GM23338 (cell line): Measurements from ENCODE around the gene CDH4. TPM values are rescaled to one million over a fixed set of nuclear protein-coding genes. Genes with fewer than 3 reads are reported as not detected.

Source experiments
- ATAC-seq: fragments of 200-7000 bp; cut with Tn5 transposase; 3 replicates; pipeline ENCODE4 v1.9.1; 2020
- DNase-seq: peaks from one replicate; pipeline ENCODE4 v3.0.0-alpha.2; 2015; ENCODE audit warnings: low spot score
- H2AFZ ChIP-seq: fragments of 200-600 bp; sonication (generic); 2 replicates; pipeline ENCODE4 v1.8.0; 2016; ENCODE audit warnings: antibody characterized with exemption, mild to moderate bottlenecking, moderate library complexity
- H3F3A ChIP-seq: fragments of 200-600 bp; sonication (generic); replicated peaks from 2 replicates; pipeline ENCODE4 v1.8.0; 2017; ENCODE audit warnings: antibody characterized with exemption, mixed run types, low read depth
- H3K27ac ChIP-seq: fragments of 200-600 bp; sonication (generic); 2 replicates; pipeline ENCODE4 v1.6.1; 2016; ENCODE audit warnings: low read depth
- H3K27me3 ChIP-seq: fragments of 200-600 bp; sonication (generic); 2 replicates; pipeline ENCODE4 v1.8.0; 2016; ENCODE audit warnings: mild to moderate bottlenecking, mixed run types, moderate library complexity; ENCODE audit not compliant: insufficient read depth
- H3K36me3 ChIP-seq: fragments of 200-600 bp; sonication (generic); 2 replicates; pipeline ENCODE4 v1.8.0; 2016; ENCODE audit warnings: mild to moderate bottlenecking; ENCODE audit not compliant: insufficient read depth
- H3K4me1 ChIP-seq: fragments of 200-600 bp; sonication (generic); 2 replicates; pipeline ENCODE4 v1.8.0; 2016; ENCODE audit warnings: mild to moderate bottlenecking, moderate library complexity; ENCODE audit not compliant: insufficient read depth
- H3K4me2 ChIP-seq: fragments of 200-600 bp; sonication (generic); 2 replicates; pipeline ENCODE4 v1.7.1; 2017; ENCODE audit warnings: mixed run types
- H3K4me3 ChIP-seq: fragments of 200-600 bp; sonication (generic); 2 replicates; pipeline ENCODE4 v1.6.1; 2016; ENCODE audit warnings: mixed run types
- H3K79me2 ChIP-seq: fragments of 200-600 bp; sonication (generic); replicated peaks from 2 replicates; pipeline ENCODE4 v1.8.0; 2017; ENCODE audit warnings: mild to moderate bottlenecking; ENCODE audit not compliant: insufficient read depth
- H3K9me2 ChIP-seq: fragments of 200-600 bp; sonication (generic); 2 replicates; pipeline ENCODE4 v1.8.0; 2017; ENCODE audit not compliant: insufficient read depth
- H4K20me1 ChIP-seq: fragments of 200-600 bp; sonication (generic); replicated peaks from 2 replicates; pipeline ENCODE4 v1.8.0; 2017; ENCODE audit warnings: mild to moderate bottlenecking; ENCODE audit not compliant: insufficient read depth
- H3K27ac Mint-ChIP-seq: 2 replicates; pipeline ENCODE4 v1.8.0; 2020; ENCODE audit warnings: inconsistent platforms, mild to moderate bottlenecking, moderate library complexity, mixed read lengths
- H3K27me3 Mint-ChIP-seq: 3 replicates; pipeline ENCODE4 v1.8.0; 2022; ENCODE audit warnings: low read depth, mild to moderate bottlenecking, moderate library complexity, mixed read lengths, inconsistent platforms; ENCODE audit not compliant: insufficient read depth, poor library complexity
- H3K36me3 Mint-ChIP-seq: 3 replicates; pipeline ENCODE4 v1.8.0; 2021; ENCODE audit warnings: low read depth, mild to moderate bottlenecking, inconsistent platforms, moderate library complexity, mixed read lengths
- H3K4me1 Mint-ChIP-seq: 3 replicates; pipeline ENCODE4 v1.8.0; 2020; ENCODE audit warnings: mild to moderate bottlenecking, inconsistent platforms, mixed read lengths
- H3K4me3 Mint-ChIP-seq: 3 replicates; pipeline ENCODE4 v1.8.0; 2021; ENCODE audit warnings: moderate library complexity, mild to moderate bottlenecking, inconsistent platforms, mixed read lengths
- H3K9me3 Mint-ChIP-seq: 3 replicates; pipeline ENCODE4 v1.8.0; 2020; ENCODE audit warnings: moderate library complexity, mild to moderate bottlenecking, inconsistent platforms, mixed read lengths
- ETS1 ChIP-seq: IDR thresholded peaks from 2 replicates; pipeline ENCODE4 v1.6.1; 2016; ENCODE audit warnings: antibody characterized with exemption
- JUNB ChIP-seq: IDR thresholded peaks from one replicate; pipeline ENCODE4 v1.6.1; 2016; ENCODE audit warnings: antibody characterized with exemption; ENCODE audit not compliant: unreplicated experiment
- NANOG ChIP-seq: IDR thresholded peaks from 2 replicates; pipeline ENCODE4 v1.6.1; 2016; ENCODE audit warnings: antibody characterized with exemption, borderline replicate concordance
- POLR2AphosphoS5 ChIP-seq: IDR thresholded peaks from 2 replicates; pipeline ENCODE4 v1.6.1; 2016; ENCODE audit warnings: antibody characterized with exemption, low read depth
- REST ChIP-seq: IDR thresholded peaks from one replicate; pipeline ENCODE4 v1.6.1; 2018; ENCODE audit warnings: antibody characterized with exemption; ENCODE audit not compliant: unreplicated experiment
- STAT1 ChIP-seq: IDR thresholded peaks from one replicate; pipeline ENCODE4 v1.6.1; 2016; ENCODE audit warnings: antibody characterized with exemption; ENCODE audit not compliant: unreplicated experiment
- ZNF114 ChIP-seq: fragments of 250-450 bp; sonication (Bioruptor Pico); IDR thresholded peaks from 2 replicates; pipeline ENCODE4 v1.5.0; 2020; ENCODE audit warnings: mild to moderate bottlenecking, moderate library complexity
- polyA plus RNA-seq: library from polyadenylated mRNA; unstranded; fragments of >200 nt; fragmentation: Nextera tagmentation; extraction: Ambion mirVana; gene quantifications from 2 replicates; pipeline ENCODE4 v1.2.1, GENCODE V29; 2016
- total RNA-seq: library from RNA; depleted of rRNA; stranded (reverse); fragments of >200 nt; shearing (Covaris generic); gene quantifications from 2 replicates; pipeline ENCODE4 v1.2.3, GENCODE V29; 2014
- TF ChIP-seq, protein P1 (sequence below), 2 experiments: fragments of 200-600 bp in 1 of 2; sonication (generic) in 1 of 2; conservative IDR thresholded peaks; 2 replicates each; pipeline versions ENCODE4 v1.5.1 to v1.6.1; 2016 to 2017; ENCODE audit warnings: antibody characterized with exemption in 2 of 2, low read depth in 2 of 2, mild to moderate bottlenecking in 2 of 2, moderate library complexity in 1 of 2
- TF ChIP-seq, protein P2 (sequence below): fragments of 250-450 bp; sonication (Bioruptor Pico); IDR thresholded peaks from 2 replicates; pipeline ENCODE4 v1.5.0; 2020; ENCODE audit warnings: mild to moderate bottlenecking, moderate library complexity

The CDH4 gene
- total and polyA plus RNA-seq, 2 experiments from 2014 or later, result 1.2 to 4.2 TPM

DNA sequence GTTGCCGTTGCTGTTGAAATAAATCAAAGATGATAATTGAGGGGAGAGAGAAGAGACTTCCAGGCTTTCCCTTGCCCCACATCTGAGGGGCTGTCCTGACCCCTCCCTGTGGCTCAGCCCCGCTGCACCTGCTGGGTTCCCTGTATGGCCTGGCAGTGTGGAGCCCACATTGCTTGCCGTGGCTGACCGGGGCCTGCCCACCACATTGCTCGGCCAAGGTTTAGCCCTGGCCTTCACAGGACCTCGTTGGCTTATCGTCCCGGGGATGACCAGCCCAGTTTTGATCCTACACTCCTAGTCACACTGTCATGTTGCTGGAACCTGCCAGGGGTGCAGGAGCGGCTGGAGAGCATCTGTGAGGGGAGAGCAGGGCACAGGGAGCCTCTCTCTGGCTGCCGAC is 102.4 kb downstream of the CDH4 start (continued):
- TF ChIP-seq REST, result no peak
- TF ChIP-seq, protein P1, sequence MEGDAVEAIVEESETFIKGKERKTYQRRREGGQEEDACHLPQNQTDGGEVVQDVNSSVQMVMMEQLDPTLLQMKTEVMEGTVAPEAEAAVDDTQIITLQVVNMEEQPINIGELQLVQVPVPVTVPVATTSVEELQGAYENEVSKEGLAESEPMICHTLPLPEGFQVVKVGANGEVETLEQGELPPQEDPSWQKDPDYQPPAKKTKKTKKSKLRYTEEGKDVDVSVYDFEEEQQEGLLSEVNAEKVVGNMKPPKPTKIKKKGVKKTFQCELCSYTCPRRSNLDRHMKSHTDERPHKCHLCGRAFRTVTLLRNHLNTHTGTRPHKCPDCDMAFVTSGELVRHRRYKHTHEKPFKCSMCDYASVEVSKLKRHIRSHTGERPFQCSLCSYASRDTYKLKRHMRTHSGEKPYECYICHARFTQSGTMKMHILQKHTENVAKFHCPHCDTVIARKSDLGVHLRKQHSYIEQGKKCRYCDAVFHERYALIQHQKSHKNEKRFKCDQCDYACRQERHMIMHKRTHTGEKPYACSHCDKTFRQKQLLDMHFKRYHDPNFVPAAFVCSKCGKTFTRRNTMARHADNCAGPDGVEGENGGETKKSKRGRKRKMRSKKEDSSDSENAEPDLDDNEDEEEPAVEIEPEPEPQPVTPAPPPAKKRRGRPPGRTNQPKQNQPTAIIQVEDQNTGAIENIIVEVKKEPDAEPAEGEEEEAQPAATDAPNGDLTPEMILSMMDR (conservative IDR thresholded peaks at IDR 0.05; ENCODE audit: low read depth in 2 of 2), result no peak

GRCh38 chr20:61354901-61355495 is 102.9 kb downstream of the CDH4 start:
- H3K27ac ChIP-seq, result no peak overlapping the region
- H3K27me3 Mint-ChIP-seq, result peaks cover 39% of the 10 kb centered on the region
- H2AFZ ChIP-seq, result no peak overlapping the region
- no peak overlapping the region for H3K27ac Mint-ChIP-seq
- H3K4me1 ChIP-seq, result peaks cover 16% of the 10 kb centered on the region
- DNase-seq (no peak), ATAC-seq (no peak)
- 0 out of 2 replicates have a peak, but pooled peaks cover 3% of the 10 kb centered on the region for H3K27me3 ChIP-seq
- no peaks in the 10 kb centered on the region for H4K20me1 ChIP-seq
- no peaks in the 10 kb centered on the region for H3K36me3 ChIP-seq
- no peak overlapping the region for H3K4me3 ChIP-seq
- no peaks in the 10 kb centered on the region for H3K79me2 ChIP-seq
- H3K4me3 Mint-ChIP-seq, result no peak overlapping the region
- peaks cover 40% of the 10 kb centered on the region for H3K4me1 Mint-ChIP-seq
- H3K36me3 Mint-ChIP-seq, result 0 out of 3 replicates have a peak, but pooled peaks cover 2% of the 10 kb centered on the region
- no peaks in the 10 kb centered on the region for H3F3A ChIP-seq
- H3K9me3 Mint-ChIP-seq, result no peaks in the 10 kb centered on the region
- H3K4me2 ChIP-seq, result no peak overlapping the region
- H3K9me2 ChIP-seq, result no peaks in the 10 kb centered on the region
- no peak for TF ChIP-seq NANOG
- TF ChIP-seq JUNB, result no peak
- TF ChIP-seq POLR2AphosphoS5, result no peak
- TF ChIP-seq ZNF114, result no peak
- no peak for TF ChIP-seq ETS1
- TF ChIP-seq, protein P2, sequence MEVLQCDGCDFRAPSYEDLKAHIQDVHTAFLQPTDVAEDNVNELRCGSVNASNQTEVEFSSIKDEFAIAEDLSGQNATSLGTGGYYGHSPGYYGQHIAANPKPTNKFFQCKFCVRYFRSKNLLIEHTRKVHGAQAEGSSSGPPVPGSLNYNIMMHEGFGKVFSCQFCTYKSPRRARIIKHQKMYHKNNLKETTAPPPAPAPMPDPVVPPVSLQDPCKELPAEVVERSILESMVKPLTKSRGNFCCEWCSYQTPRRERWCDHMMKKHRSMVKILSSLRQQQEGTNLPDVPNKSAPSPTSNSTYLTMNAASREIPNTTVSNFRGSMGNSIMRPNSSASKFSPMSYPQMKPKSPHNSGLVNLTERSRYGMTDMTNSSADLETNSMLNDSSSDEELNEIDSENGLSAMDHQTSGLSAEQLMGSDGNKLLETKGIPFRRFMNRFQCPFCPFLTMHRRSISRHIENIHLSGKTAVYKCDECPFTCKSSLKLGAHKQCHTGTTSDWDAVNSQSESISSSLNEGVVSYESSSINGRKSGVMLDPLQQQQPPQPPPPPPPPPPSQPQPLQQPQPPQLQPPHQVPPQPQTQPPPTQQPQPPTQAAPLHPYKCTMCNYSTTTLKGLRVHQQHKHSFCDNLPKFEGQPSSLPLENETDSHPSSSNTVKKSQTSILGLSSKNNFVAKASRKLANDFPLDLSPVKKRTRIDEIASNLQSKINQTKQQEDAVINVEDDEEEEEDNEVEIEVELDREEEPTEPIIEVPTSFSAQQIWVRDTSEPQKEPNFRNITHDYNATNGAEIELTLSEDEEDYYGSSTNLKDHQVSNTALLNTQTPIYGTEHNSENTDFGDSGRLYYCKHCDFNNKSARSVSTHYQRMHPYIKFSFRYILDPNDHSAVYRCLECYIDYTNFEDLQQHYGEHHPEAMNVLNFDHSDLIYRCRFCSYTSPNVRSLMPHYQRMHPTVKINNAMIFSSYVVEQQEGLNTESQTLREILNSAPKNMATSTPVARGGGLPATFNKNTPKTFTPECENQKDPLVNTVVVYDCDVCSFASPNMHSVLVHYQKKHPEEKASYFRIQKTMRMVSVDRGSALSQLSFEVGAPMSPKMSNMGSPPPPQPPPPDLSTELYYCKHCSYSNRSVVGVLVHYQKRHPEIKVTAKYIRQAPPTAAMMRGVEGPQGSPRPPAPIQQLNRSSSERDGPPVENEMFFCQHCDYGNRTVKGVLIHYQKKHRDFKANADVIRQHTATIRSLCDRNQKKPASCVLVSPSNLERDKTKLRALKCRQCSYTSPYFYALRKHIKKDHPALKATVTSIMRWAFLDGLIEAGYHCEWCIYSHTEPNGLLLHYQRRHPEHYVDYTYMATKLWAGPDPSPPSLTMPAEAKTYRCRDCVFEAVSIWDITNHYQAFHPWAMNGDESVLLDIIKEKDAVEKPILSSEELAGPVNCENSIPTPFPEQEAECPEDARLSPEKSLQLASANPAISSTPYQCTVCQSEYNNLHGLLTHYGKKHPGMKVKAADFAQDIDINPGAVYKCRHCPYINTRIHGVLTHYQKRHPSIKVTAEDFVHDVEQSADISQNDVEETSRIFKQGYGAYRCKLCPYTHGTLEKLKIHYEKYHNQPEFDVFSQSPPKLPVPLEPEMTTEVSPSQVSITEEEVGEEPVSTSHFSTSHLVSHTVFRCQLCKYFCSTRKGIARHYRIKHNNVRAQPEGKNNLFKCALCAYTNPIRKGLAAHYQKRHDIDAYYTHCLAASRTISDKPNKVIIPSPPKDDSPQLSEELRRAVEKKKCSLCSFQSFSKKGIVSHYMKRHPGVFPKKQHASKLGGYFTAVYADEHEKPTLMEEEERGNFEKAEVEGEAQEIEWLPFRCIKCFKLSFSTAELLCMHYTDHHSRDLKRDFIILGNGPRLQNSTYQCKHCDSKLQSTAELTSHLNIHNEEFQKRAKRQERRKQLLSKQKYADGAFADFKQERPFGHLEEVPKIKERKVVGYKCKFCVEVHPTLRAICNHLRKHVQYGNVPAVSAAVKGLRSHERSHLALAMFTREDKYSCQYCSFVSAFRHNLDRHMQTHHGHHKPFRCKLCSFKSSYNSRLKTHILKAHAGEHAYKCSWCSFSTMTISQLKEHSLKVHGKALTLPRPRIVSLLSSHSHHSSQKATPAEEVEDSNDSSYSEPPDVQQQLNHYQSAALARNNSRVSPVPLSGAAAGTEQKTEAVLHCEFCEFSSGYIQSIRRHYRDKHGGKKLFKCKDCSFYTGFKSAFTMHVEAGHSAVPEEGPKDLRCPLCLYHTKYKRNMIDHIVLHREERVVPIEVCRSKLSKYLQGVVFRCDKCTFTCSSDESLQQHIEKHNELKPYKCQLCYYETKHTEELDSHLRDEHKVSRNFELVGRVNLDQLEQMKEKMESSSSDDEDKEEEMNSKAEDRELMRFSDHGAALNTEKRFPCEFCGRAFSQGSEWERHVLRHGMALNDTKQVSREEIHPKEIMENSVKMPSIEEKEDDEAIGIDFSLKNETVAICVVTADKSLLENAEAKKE (CRISPR knock-in tag), result no peak
- TF ChIP-seq STAT1, result no peak
